D721Med (cell line): ENCODE results near the gene KCNAB1.

ENCODE experiments used
- DNase-seq: peaks from one replicate; pipeline ENCODE4 v3.0.0; 2011; ENCODE audit warnings: low spot score; ENCODE audit not compliant: insufficient read length
- FAIRE-seq: peaks from 2 replicates; lab custom pipeline; 2011; peaks lifted over from hg19 to GRCh38; lab: Jason Lieb, UNC
- CTCF ChIP-seq: IDR thresholded peaks from 2 replicates; pipeline ENCODE4 v1.5.1; 2012; ENCODE audit warnings: mild to moderate bottlenecking, control low read depth; ENCODE audit not compliant: insufficient read depth; ENCODE audit errors: missing control alignments

Gene KCNAB1

GRCh38 chr3:156382458-156383346, 262.3 kb downstream of the KCNAB1 start:
- DNase-seq (no peak), FAIRE-seq (no peak)
- peak; percentile 61 for TF ChIP-seq CTCF

GRCh38 chr3:156383441-156384025, 263.2 kb downstream of the KCNAB1 start:
- FAIRE-seq, result no peak
- DNase-seq, result no peak
- TF ChIP-seq CTCF, result no peak

- FAIRE-seq, result no peak
- no peak for DNase-seq
- no peak for TF ChIP-seq CTCF
Observed at GRCh38 chr3:156388497-156389448, 268.4 kb downstream of the KCNAB1 start.

- TF ChIP-seq CTCF, result no peak
- DNase-seq, result no peak
- FAIRE-seq, result no peak
Observed at GRCh38 chr3:156389449-156389950, 269.1 kb downstream of the KCNAB1 start.

- TF ChIP-seq CTCF, result no peak
- FAIRE-seq (no peak), DNase-seq (no peak)
Observed at GRCh38 chr3:156390846-156391245, 270.5 kb downstream of the KCNAB1 start.

GRCh38 chr3:156395961-156396710, 275.8 kb downstream of the KCNAB1 start:
- DNase-seq (no peak), FAIRE-seq (no peak)
- TF ChIP-seq CTCF, result no peak
